ENCODE data around the gene SERPINB2. TPM values are rescaled to one million over a fixed set of nuclear protein-coding genes. Genes with fewer than 3 reads are reported as not detected.

The SERPINB2 gene
- total and polyA plus RNA-seq, 10 of the 15 experiments (the other 5 are each of a cell fraction or from before 2014, with no cell fraction given) = 9.6 to 25.3 (median 14.0) TPM

DNA sequence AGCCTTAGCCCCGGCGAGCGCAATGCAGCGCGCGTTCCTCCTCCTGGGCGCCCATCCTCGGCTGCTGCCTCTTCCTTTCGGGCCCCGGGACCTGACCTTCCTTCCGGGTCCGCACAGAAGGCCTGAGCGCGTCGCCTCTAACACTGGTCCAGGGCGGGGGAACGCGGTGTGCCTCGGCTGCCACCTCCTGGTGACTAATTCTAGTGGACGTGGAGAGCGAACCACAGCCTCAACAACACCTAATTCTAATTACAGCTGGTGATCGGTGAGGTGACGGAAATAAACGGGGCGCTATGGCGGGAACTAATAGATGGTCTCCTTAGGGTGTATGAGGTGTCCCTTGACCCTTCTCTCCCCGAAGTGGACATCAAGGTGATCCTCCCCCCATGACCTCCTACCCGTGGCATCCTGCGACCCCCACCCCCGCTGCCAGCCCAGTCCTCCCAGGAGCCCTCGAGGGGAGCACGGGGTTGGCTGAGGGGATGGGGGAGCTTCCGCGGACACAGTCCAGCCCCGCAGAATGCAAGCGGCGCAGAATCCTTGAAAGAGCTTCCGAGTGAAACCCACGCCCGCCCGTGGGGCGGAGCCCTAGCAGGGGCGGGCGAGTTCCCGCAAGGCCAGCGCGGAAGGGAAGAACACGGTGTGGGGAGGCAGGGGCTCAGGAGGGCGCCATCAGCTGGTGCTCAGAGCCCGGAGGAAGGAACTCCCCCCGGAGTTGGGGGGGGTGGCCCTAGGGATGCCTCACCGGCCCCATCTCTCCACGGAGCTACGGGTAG is 48.8 kb downstream of the SERPINB2 start (continued):
- TF ChIP-seq, protein P1, sequence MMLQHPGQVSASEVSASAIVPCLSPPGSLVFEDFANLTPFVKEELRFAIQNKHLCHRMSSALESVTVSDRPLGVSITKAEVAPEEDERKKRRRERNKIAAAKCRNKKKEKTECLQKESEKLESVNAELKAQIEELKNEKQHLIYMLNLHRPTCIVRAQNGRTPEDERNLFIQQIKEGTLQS (IDR thresholded peaks at IDR 0.05; ENCODE audit: borderline replicate concordance, extremely low read depth, low read depth, low read length) = no peak
- TF ChIP-seq NFYA (IDR thresholded peaks at IDR 0.05; ENCODE audit: borderline replicate concordance, low read depth, low read length) (no peak), IRF4 (IDR thresholded peaks at IDR 0.05; ENCODE audit: low read depth, low read length) (0 out of 2 replicates have a peak, but pooled peaks have one; percentile 39), ATF7 (IDR thresholded peaks at IDR 0.05; ENCODE audit: low read depth) (no peak), ZBED1 (IDR thresholded peaks at IDR 0.05; ENCODE audit: borderline replicate concordance) (no peak), RUNX3 (IDR thresholded peaks at IDR 0.05; ENCODE audit: low read length) (peak; percentile 77), HCFC1 (IDR thresholded peaks at IDR 0.05; ENCODE audit: low read length) (no peak)
- TF ChIP-seq, protein P2, sequence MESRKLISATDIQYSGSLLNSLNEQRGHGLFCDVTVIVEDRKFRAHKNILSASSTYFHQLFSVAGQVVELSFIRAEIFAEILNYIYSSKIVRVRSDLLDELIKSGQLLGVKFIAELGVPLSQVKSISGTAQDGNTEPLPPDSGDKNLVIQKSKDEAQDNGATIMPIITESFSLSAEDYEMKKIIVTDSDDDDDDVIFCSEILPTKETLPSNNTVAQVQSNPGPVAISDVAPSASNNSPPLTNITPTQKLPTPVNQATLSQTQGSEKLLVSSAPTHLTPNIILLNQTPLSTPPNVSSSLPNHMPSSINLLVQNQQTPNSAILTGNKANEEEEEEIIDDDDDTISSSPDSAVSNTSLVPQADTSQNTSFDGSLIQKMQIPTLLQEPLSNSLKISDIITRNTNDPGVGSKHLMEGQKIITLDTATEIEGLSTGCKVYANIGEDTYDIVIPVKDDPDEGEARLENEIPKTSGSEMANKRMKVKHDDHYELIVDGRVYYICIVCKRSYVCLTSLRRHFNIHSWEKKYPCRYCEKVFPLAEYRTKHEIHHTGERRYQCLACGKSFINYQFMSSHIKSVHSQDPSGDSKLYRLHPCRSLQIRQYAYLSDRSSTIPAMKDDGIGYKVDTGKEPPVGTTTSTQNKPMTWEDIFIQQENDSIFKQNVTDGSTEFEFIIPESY (IDR thresholded peaks at IDR 0.05) = no peak

DNA sequence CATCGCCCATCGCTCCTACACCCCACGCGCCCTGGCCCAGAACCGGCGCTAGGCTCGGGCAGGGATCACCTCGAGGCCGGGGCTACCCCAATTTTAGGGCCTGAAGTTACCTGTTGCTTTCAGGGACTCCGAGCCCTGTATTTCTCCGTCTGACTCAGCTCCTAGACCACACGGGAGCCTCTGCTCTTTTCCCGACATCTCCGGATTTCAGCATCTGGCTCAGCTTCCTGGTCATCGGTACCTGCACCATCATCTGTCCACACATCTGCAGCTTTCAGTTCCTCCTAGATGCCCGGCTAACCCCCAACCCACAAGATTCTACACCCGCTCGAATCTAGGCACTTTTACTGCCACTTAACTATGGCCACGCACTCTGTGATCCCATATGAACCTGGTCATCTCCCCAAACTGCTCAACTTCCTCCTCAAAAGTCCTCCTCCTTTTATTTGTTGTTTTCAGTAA is 49.5 kb downstream of the SERPINB2 start:
- no TSS peak for BruUV-seq (replicated peaks)
- ChIA-PET RAD21 (ENCODE audit: unreplicated experiment) (interaction anchor here (0.9 to 5.5 kb wide), 29 partner anchors 10 to 421 kb away, joined by 3 to 69 read pairs (median 9); partner anchors contain the start of genes HMSD, SERPINB10 and SERPINB2), SMC1A (ENCODE audit: uncharacterized antibody, unreplicated experiment) (interaction anchor here (0.6 to 6.9 kb wide), 32 partner anchors 8 to 420 kb away, joined by 3 to 105 read pairs (median 9); partner anchors contain the start of genes HMSD, SERPINB10 and SERPINB2), POLR2A (interaction anchor here (0.6 to 2.1 kb wide), 8 partner anchors 11 to 124 kb away, joined by 3 to 15 read pairs (median 3); partner anchors contain the start of genes SERPINB10 and SERPINB2), CTCF (interaction anchor here (0.6 to 7.2 kb wide), 42 partner anchors 9 to 426 kb away, joined by 3 to 185 read pairs (median 7); partner anchors contain the start of genes HMSD and SERPINB10)
- no peaks in the 10 kb centered on the region for H3K27me3 ChIP-seq (replicated peaks in 1 of 2; ENCODE audit: control insufficient read depth in 2 of 2, insufficient read depth in 2 of 2, low read length in 1 of 2)
- 3% methylated on average over 19 of the region's 19 CpGs for WGBS (ENCODE audit: insufficient coverage, insufficient replicate concordance, low lambda C conversion rate, missing lambda C conversion rate)
- H4K20me1 ChIP-seq (ENCODE audit: control insufficient read depth, insufficient read depth) = no peaks in the 10 kb centered on the region
- no peak for FAIRE-seq
- intact Hi-C loops (cut with micrococcal nuclease; ENCODE audit: unreplicated experiment) (loop anchor here (1.0 kb wide), 5 partner anchors 42 to 419 kb away; no protein-coding TSS in a partner anchor), in situ Hi-C loops (cut with MboI) (loop anchor here (5.0 kb wide), 1 partner anchor 45 kb away; no protein-coding TSS in a partner anchor)
- H3K9ac ChIP-seq (ENCODE audit: control insufficient read depth, insufficient read depth, low read length) = peak overlapping the region; percentile 38
- peak overlapping the region; percentile 80 for H2AFZ ChIP-seq (ENCODE audit: control insufficient read depth, low read depth, low read length)
- no peaks in the 10 kb centered on the region for H3K79me2 ChIP-seq (ENCODE audit: control insufficient read depth, insufficient read depth, low read length)
- peaks cover 9% of the 10 kb centered on the region for H3K4me1 ChIP-seq (ENCODE audit: control insufficient read depth, insufficient read depth, low read length)
- H3K4me2 ChIP-seq (ENCODE audit: control insufficient read depth, insufficient read depth) = peak overlapping the region; percentile 84
- no peaks in the 10 kb centered on the region for H3K36me3 ChIP-seq (ENCODE audit: control insufficient read depth in 2 of 2, insufficient read depth in 2 of 2, low read length in 1 of 2)
- H3K4me3 ChIP-seq = peak overlapping the region; percentile 73
- no peak for DNase-seq (ENCODE audit: low read depth, low spot score)
- no peaks in the 10 kb centered on the region for H3K9me3 ChIP-seq (replicated peaks; ENCODE audit: control insufficient read depth, insufficient read depth, low read length)
- H3K27ac ChIP-seq (ENCODE audit: control insufficient read depth, insufficient read depth) = no peak overlapping the region
- peak; percentile 71 for ATAC-seq
- TF ChIP-seq RUNX3 (IDR thresholded peaks at IDR 0.05; ENCODE audit: low read length) (peak; percentile 47; the same call in 1 of the 2 replicates), IRF4 (IDR thresholded peaks at IDR 0.05; ENCODE audit: low read depth, low read length) (0 out of 2 replicates have a peak, but pooled peaks have one; percentile 34), TCF3 (IDR thresholded peaks at IDR 0.05; ENCODE audit: borderline replicate concordance, insufficient read depth, low read depth, low read length) (0 out of 2 replicates have a peak, but pooled peaks have one; percentile 70), JUNB (IDR thresholded peaks at IDR 0.05) (peak; percentile 49), DPF2 (IDR thresholded peaks at IDR 0.05) (0 out of 2 replicates have a peak, but pooled peaks have one; percentile 31), TCF12 (IDR thresholded peaks at IDR 0.05; ENCODE audit: low read depth, low read length) (peak; percentile 68; the same call in 1 of the 2 replicates), NR2C2 (IDR thresholded peaks at IDR 0.05; ENCODE audit: borderline replicate concordance, control insufficient read depth, insufficient read length, low read depth) (no peak), IKZF1 (conservative IDR thresholded peaks at IDR 0.05) (peak; percentile 23; the same call in 1 of the 2 replicates), TCF7 (IDR thresholded peaks at IDR 0.05; ENCODE audit: borderline replicate concordance) (no peak)
- TF ChIP-seq, protein P3, sequence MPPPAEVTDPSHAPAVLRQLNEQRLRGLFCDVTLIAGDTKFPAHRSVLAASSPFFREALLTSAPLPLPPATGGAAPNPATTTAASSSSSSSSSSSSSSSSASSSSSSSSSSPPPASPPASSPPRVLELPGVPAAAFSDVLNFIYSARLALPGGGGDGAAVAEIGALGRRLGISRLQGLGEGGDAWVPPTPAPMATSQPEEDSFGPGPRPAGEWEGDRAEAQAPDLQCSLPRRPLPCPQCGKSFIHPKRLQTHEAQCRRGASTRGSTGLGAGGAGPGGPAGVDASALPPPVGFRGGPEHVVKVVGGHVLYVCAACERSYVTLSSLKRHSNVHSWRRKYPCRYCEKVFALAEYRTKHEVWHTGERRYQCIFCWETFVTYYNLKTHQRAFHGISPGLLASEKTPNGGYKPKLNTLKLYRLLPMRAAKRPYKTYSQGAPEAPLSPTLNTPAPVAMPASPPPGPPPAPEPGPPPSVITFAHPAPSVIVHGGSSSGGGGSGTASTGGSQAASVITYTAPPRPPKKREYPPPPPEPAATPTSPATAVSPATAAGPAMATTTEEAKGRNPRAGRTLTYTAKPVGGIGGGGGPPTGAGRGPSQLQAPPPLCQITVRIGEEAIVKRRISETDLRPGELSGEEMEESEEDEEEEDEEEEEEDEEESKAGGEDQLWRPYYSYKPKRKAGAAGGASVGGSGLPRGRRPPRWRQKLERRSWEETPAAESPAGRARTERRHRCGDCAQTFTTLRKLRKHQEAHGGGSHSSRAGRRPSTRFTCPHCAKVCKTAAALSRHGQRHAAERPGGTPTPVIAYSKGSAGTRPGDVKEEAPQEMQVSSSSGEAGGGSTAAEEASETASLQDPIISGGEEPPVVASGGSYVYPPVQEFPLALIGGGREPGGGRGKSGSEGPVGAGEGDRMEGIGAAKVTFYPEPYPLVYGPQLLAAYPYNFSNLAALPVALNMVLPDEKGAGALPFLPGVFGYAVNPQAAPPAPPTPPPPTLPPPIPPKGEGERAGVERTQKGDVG (CRISPR knock-in tag; IDR thresholded peaks at IDR 0.05) = no peak

Measured in GM12878 (cell line).